T follicular helper cell (primary cell): Measurements from ENCODE around the gene MED22.

Experiments
- DNase-seq: peaks from one replicate; pipeline ENCODE4 v3.0.0-alpha.2; 2020; ENCODE audit warnings: low read depth

Gene MED22

DNA sequence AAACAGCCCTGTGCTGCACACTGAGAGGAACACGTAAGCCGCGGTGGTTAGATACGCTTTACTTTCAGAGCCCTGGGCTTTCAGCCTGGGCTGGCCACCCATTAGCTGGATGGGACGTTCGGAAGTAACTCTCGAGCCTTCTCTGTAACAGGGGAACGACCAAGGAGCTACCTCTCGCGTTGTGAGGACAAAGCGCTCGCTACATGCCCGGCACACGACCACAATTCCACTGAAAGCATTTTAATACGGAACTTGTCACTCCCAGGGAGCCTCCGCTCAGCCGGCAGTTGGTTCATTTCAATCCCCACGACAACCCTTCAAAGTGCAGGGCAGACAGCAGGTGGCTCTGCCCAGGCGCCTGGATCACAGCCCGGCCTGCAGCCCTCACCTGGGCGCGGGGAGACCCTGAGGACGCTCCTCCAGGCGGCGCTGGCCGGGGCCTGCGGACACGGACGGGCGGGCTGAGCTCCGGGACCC lies 8.0 kb upstream of the MED22 start:
- DNase-seq, result no peak

- DNase-seq, result no peak
These were observed 6.8 kb upstream of the MED22 start for GRCh38 chr9:133354766-133355165.

GRCh38 chr9:133353548-133353947 lies 5.6 kb upstream of the MED22 start:
- DNase-seq, result no peak

DNA sequence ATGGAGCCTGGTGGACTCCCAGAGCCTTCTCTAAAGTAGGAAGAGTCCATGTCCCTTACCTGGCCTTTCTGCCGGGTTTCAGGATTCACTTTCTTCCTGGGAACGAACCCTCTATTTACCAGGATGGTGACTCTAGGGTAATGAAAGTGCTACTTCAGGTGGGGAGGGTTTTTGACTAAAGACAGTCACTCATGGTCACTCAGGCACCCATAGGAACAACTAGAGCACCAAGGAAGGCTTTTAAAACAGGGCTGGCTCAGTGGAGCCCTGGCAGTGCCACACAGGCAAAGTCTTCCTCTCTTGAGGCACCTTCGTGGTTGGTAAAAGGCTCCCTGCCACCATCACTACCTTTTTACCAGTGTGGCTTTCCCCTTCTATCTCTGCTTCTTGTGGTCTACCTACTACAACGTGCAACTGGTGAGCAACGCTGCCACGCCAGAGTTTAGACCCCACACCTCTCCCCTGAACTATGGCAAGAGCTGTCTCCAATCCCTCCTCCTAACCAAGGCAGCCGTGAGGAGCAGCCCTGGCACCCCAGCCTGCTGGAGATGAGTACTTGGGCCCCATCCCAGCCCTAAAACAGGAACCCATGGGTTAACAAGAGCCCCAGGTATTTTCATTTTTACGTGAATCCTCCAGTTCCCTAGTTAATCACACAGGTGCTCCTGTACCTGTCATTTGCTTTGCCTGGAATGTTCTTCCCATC lies 4.9 kb upstream of the MED22 start:
- no peak for DNase-seq

DNA sequence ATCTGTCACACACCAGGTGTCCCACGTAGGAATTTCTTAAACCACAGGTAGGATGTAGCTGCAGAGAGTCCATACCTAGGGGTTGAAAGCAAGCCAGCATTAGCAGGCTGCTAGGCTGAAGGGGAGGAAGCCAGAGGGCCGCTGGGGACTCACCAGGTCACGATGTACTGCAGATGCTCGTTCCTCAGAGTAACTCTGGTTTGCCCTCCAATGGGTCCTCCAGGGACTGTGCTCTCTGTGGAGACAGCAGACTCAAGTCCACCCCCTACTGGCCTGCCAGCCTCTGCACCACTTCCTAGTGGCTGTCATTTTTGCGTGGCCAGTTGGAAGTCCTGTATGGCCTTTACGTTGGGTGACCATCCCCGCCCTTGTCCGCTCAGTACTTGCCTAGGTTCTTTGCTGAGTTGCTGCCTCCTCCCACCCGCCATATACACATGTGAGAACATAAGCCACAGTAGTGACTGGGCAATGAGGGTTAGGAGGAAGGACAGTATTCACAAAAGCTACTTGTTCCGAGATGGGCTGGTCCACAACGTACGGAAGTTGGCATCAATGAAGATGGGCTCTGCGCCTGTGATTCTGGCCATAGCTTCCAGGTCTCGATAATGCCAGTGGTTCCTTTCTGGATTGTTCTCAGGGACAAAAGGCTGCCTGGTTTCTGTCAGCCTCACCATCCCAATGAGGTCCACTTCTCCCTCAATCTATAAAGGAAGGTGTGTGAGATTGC lies 4.1 kb upstream of the MED22 start:
- no peak for DNase-seq

- DNase-seq, result no peak
These were observed 3.6 kb upstream of the MED22 start for GRCh38 chr9:133351526-133351907.

DNA sequence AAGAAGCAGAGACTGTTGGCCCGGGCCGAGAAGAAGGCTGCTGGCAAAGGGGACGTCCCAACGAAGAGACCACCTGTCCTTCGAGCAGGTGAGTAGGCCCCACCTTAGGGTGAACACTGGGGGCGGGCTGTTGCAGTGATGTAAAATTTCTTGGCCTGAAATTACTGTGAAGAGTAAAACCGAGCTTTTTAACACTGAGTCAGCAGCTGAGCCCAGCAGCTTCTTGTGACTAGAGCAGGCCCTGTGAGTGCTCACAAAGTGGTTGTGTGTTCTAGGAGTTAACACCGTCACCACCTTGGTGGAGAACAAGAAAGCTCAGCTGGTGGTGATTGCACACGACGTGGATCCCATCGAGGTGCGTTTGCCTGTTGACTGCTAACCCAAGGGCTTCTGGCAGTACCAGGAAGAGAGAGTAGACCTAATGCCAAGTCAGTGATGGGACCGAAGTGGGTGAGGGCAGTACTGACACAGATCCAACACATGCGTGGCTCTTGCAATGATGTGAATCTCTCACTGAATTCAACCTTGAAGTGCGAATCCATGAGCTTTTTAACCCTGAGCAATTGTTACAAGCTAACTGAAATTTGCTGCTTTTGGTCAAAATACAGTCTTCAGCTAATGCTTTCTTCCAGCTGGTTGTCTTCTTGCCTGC lies 2.2 kb upstream of the MED22 start:
- no peak for DNase-seq

DNA sequence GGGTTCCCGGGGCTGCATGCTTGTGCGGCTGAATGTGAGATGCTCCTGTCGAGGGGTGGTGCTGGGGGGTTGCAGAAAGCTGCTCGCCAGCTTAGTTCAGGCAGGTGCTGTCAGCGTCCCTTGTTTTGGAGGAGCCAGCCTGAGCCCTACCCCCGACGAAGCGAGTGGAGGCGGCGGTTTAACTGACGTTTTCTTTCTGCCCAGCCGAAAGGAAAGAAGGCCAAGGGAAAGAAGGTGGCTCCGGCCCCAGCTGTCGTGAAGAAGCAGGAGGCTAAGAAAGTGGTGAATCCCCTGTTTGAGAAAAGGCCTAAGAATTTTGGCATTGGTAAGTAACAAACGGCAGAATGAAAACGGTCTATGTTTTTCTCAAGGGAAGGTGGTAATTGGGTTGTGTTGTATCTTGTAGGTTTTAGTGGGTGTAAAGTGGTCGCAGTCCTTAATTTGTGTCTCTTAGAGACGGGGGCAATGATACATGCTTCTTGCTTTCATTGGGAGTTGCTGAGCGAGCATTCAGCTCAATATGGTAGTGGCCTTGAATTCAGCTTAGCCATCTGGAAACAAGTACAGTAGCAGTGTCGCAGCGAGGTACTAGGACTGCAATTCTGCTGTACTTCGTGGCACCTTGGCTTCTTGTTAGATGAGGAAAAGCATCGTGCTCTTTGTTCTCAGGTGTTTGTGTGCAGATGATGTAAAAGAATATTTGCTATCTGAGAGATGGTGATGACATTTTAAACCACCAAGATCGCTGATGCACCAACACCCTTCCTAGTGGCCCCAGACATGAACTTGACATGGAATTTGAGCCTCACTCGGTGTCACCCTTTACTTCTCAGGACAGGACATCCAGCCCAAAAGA lies 1.0 kb upstream of the MED22 start:
- no peak for DNase-seq

GRCh38 chr9:133347515-133347984 lies 381 bp downstream of the MED22 start:
- peak; percentile 14 for DNase-seq

DNA sequence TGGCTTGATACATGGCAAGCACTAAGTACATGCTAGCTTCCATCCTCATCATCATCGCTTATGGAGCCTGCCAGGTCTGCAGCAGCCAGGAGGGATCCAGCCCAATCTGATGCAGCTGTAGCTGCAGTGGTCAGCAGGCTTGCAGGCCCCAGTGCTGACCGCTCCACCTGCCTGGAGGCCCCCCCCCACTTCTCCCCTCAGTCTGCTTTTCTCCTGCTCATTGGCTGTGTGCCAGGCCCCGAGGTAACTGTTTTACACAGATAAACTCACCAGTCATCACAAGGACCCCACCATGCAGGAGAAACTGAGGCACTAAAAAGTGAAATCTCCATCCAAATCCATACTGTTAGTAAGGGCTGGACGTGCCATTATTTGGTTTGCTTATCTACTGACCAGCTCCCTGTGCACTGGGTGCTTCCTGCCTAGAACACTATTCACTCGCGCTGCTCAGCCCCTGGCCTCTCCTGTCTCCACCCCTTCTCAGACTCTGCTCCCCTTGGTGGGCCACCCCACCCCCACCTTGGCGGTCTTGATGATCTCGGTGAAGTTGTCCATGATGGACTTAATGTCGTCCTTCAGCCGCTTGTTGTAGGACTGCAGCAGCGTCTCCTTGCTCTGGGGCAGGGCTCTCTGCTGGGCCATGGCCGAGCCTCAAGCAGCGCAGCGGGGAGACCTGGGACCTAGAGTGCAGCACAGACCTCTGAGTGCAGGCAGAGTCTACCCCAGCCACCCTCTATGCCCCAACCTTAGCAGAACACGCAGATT lies 1.7 kb downstream of the MED22 start:
- DNase-seq, result no peak

GRCh38 chr9:133345596-133345995 lies 2.3 kb downstream of the MED22 start:
- no peak for DNase-seq

- DNase-seq, result no peak
These were observed 3.0 kb downstream of the MED22 start for GRCh38 chr9:133344979-133345378.

GRCh38 chr9:133344071-133344470 lies 3.9 kb downstream of the MED22 start:
- DNase-seq, result no peak

DNA sequence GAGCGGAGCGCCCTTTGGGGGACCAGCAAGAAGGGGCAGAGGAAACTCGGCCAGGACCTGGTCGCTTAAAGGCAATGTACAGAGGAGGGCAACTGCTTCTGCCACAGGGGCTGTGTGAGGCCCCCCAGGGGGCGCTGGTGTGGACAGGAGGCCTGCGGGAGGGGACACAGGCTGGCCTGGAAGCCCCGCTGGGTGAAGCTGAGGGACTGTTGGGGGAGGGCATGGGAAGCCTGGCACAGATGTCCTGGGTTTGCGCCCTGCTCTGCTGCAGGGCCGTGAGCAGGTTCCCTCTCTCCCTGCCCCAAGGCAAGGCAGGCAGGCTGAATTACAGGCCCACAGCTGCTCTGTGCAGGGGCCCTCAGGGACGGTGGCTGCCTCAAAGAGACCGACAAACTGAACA lies 5.4 kb downstream of the MED22 start:
- no peak for DNase-seq

DNA sequence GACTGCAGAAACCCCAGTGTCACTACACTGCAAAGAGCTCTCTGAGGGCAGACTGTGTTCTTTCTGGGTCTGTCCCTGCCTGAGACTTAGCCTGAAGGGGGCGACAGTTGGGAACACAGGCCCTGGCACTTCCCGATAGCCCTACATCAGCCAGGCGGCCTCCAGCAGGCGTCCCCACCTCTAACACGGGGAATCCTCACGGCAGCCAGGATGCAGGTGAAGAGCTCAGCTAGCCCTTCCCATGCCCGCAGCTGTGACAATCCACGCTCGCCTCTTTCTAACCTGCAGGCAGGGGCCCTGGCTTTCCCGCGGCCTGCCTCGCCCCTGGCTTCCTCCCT lies 5.9 kb downstream of the MED22 start:
- DNase-seq, result no peak

GRCh38 chr9:133341369-133342068 lies 6.4 kb downstream of the MED22 start:
- DNase-seq, result no peak

DNA sequence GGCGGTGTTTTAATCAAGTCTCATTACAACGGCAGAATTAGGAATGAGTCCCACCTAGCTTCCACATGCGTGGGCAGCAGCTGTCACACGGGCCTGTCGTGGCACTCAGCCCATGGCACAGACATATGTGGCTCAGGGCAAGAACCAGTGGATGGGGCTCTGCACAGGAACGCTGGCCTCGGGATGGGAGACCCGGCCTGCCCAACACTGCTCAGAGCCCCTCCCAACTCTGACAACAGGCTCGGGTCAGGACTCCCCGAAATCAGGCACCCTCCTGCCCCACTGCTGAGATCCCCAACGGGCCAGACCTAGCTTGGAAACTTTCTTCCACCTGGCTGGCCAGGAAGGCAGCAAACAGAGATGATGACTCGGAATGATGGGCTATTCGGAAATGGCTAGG lies 7.0 kb downstream of the MED22 start:
- DNase-seq, result no peak

DNA sequence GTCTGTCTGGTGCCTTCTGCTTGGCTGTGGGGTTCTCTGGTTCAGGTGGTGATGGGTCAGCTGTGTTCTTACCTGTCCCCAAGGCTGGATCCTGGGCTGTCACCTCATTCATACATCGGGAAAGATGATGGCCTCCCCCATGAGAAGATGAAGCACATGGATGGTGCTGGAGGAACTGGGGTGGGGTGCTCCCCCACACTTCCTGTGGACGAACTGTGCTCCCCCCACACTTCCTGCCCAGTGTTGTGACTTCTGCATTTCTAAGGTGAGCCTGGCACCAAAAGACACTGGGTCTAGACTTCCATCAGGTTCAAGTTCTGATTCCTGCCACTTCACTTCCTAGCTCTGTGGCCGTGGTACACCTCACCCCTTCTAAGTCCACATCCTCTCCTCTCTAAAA lies 7.7 kb downstream of the MED22 start:
- DNase-seq, result no peak

GRCh38 chr9:133339641-133340040 lies 8.3 kb downstream of the MED22 start:
- DNase-seq, result no peak

- DNase-seq, result peak; percentile 91
These were observed 11.8 kb downstream of the MED22 start, which contains the start of gene SURF6 for GRCh38 chr9:133335924-133336811. TSS of gene SURF6 (minus strand) at chr9:133336188. CDS start at chr9:133336132, 56 bp downstream.
